Ishikawa (cell line): Measurements from ENCODE around the gene POLR2B.

Source experiments
- CEBPB ChIP-seq: IDR thresholded peaks from 2 replicates; pipeline ENCODE4 v1.6.1; 2012
- CREB1 ChIP-seq: IDR thresholded peaks from 2 replicates; pipeline ENCODE4 v1.6.1; 2012; ENCODE audit warnings: low read depth
- EGR1 ChIP-seq: IDR thresholded peaks from 2 replicates; pipeline ENCODE4 v1.6.1; 2012
- EP300 ChIP-seq: IDR thresholded peaks from 2 replicates; pipeline ENCODE4 v1.6.1; 2012; ENCODE audit warnings: borderline replicate concordance
- FOXM1 ChIP-seq: IDR thresholded peaks from 2 replicates; pipeline ENCODE4 v1.6.1; 2012; ENCODE audit warnings: low read depth, borderline replicate concordance
- MAX ChIP-seq: IDR thresholded peaks from 2 replicates; pipeline ENCODE4 v1.6.1; 2012
- NFIC ChIP-seq: IDR thresholded peaks from 2 replicates; pipeline ENCODE4 v1.6.1; 2012
- RAD21 ChIP-seq: IDR thresholded peaks from 2 replicates; pipeline ENCODE4 v1.6.1; 2012; ENCODE audit warnings: low read depth
- TAF1 ChIP-seq: IDR thresholded peaks from 2 replicates; pipeline ENCODE4 v1.6.1; 2012; ENCODE audit warnings: low read depth, mild to moderate bottlenecking
- TCF12 ChIP-seq: IDR thresholded peaks from 2 replicates; pipeline ENCODE4 v1.6.1; 2012; ENCODE audit warnings: low read depth
- TEAD4 ChIP-seq: IDR thresholded peaks from 2 replicates; pipeline ENCODE4 v1.6.1; 2012
- USF1 ChIP-seq: IDR thresholded peaks from 2 replicates; pipeline ENCODE4 v1.6.1; 2012
- YY1 ChIP-seq: IDR thresholded peaks from 2 replicates; pipeline ENCODE4 v1.6.1; 2012; ENCODE audit warnings: low read depth
- ZBTB7A ChIP-seq: IDR thresholded peaks from 2 replicates; pipeline ENCODE4 v1.6.1; 2012; ENCODE audit warnings: low read depth
- TF ChIP-seq, protein P1 (sequence below): IDR thresholded peaks from 2 replicates; pipeline ENCODE4 v1.6.1; 2012; ENCODE audit warnings: low read depth, mild to moderate bottlenecking

POLR2B gene

DNA sequence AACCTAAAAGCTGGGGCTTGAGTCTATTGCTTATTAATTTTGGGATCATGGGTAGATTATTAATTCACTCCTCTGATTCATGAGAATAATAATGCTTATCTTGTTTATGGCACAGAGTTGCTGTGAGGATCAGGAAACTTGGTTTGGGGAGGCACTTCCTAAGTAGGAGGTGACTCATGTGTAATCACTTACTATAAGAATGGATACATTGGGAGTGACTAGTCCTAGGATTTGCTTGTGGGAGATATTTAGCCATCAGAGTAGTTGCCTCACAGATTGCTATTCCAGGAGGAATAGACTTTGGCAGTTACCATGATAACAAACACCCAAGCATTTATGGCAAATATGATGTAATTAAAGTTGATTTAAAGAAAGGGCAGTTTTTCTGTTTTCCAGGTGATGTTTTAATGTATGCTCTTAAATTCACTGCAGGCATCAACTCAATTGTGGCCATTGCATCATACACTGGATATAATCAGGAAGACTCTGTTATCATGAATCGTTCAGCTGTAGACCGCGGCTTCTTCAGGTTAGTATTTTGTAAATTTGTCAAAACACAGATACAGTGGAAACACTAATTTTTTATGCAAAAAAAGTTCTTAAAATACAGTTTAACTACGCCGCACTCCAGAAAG lies 41.9 kb downstream of the POLR2B start:
- no peak for TF ChIP-seq TAF1
- TF ChIP-seq NFIC: no peak
- TF ChIP-seq CREB1: no peak
- TF ChIP-seq MAX: no peak
- no peak for TF ChIP-seq TCF12
- TF ChIP-seq USF1: no peak
- TF ChIP-seq YY1: no peak
- no peak for TF ChIP-seq ZBTB7A
- TF ChIP-seq EP300: no peak
- TF ChIP-seq FOXM1: no peak
- TF ChIP-seq EGR1: no peak
- TF ChIP-seq, protein P1, sequence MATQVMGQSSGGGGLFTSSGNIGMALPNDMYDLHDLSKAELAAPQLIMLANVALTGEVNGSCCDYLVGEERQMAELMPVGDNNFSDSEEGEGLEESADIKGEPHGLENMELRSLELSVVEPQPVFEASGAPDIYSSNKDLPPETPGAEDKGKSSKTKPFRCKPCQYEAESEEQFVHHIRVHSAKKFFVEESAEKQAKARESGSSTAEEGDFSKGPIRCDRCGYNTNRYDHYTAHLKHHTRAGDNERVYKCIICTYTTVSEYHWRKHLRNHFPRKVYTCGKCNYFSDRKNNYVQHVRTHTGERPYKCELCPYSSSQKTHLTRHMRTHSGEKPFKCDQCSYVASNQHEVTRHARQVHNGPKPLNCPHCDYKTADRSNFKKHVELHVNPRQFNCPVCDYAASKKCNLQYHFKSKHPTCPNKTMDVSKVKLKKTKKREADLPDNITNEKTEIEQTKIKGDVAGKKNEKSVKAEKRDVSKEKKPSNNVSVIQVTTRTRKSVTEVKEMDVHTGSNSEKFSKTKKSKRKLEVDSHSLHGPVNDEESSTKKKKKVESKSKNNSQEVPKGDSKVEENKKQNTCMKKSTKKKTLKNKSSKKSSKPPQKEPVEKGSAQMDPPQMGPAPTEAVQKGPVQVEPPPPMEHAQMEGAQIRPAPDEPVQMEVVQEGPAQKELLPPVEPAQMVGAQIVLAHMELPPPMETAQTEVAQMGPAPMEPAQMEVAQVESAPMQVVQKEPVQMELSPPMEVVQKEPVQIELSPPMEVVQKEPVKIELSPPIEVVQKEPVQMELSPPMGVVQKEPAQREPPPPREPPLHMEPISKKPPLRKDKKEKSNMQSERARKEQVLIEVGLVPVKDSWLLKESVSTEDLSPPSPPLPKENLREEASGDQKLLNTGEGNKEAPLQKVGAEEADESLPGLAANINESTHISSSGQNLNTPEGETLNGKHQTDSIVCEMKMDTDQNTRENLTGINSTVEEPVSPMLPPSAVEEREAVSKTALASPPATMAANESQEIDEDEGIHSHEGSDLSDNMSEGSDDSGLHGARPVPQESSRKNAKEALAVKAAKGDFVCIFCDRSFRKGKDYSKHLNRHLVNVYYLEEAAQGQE: no peak
- TF ChIP-seq TEAD4: no peak
- TF ChIP-seq RAD21: no peak
- TF ChIP-seq CEBPB: no peak

DNA sequence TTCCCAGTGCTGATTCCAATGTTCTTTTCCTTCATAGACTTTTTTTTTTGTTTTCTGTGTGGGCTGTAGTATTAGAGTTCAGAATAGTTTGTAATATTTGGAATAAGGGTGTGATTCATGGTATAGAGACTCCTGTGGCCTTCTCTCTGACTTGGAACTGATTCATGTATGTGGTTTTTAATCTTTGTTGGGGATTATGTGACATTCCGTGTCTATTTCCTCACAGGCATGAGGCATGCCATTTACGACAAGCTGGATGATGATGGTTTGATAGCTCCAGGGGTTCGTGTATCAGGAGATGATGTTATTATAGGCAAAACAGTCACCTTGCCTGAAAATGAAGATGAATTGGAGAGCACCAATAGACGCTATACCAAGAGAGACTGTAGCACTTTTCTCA lies 44.4 kb downstream of the POLR2B start:
- no peak for TF ChIP-seq CEBPB
- TF ChIP-seq USF1: no peak
- no peak for TF ChIP-seq TEAD4
- no peak for TF ChIP-seq FOXM1
- TF ChIP-seq TAF1: no peak
- TF ChIP-seq EGR1: no peak
- no peak for TF ChIP-seq YY1
- TF ChIP-seq TCF12: no peak

GRCh38 chr4:57034520-57034919 lies 55.8 kb downstream of the POLR2B start:
- TF ChIP-seq TEAD4 (no peak), EP300 (no peak), CEBPB (no peak), ZBTB7A (no peak), TCF12 (no peak), USF1 (no peak), NFIC (no peak), MAX (no peak), FOXM1 (no peak), CREB1 (no peak), RAD21 (no peak), YY1 (no peak), EGR1 (no peak), TAF1 (no peak)
- TF ChIP-seq, protein P1: no peak

- TF ChIP-seq TAF1 (no peak), FOXM1 (no peak), RAD21 (peak; percentile 98)
Observed at GRCh38 chr4:57037982-57038604, 59.4 kb downstream of the POLR2B start.

- TF ChIP-seq RAD21 (no peak), TEAD4 (no peak), MAX (no peak), YY1 (no peak), CEBPB (no peak), CREB1 (no peak), EP300 (no peak), EGR1 (no peak)
- TF ChIP-seq, protein P1: no peak
Observed at GRCh38 chr4:57039345-57039744, 60.6 kb downstream of the POLR2B start.
